Medulla oblongata (tissue), 1 donor: ENCODE results near the gene TMEM190.

Experiments
- DNase-seq: peaks from one replicate; pipeline ENCODE4 v3.0.0-alpha.2; 2015; ENCODE audit errors: extremely low spot score

The TMEM190 gene

DNA sequence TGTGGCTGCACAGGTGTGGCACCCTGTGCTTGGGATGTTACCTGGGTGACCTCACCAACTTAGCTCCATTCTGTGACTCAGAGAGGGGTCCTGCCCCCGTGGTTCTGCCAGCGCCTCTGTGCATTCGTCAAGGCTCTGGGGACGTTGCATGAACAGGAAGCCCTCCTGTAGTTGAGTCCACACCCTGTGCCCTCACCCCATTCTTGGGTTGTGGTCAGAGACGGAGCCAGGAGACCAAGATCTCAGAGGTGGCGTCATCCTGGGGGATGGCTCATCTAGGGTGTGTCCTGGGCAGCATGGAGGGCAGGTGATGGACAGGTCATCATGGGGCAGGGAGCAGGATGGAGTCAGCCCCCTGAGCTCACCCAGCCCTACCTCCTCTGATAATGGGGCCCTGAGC is 24.6 kb upstream of the TMEM190 start:
- DNase-seq: no peak

- DNase-seq: no peak
These were observed 24.0 kb upstream of the TMEM190 start for GRCh38 chr19:55352549-55353145.

- DNase-seq: no peak
These were observed 23.2 kb upstream of the TMEM190 start for GRCh38 chr19:55353356-55353802.

DNA sequence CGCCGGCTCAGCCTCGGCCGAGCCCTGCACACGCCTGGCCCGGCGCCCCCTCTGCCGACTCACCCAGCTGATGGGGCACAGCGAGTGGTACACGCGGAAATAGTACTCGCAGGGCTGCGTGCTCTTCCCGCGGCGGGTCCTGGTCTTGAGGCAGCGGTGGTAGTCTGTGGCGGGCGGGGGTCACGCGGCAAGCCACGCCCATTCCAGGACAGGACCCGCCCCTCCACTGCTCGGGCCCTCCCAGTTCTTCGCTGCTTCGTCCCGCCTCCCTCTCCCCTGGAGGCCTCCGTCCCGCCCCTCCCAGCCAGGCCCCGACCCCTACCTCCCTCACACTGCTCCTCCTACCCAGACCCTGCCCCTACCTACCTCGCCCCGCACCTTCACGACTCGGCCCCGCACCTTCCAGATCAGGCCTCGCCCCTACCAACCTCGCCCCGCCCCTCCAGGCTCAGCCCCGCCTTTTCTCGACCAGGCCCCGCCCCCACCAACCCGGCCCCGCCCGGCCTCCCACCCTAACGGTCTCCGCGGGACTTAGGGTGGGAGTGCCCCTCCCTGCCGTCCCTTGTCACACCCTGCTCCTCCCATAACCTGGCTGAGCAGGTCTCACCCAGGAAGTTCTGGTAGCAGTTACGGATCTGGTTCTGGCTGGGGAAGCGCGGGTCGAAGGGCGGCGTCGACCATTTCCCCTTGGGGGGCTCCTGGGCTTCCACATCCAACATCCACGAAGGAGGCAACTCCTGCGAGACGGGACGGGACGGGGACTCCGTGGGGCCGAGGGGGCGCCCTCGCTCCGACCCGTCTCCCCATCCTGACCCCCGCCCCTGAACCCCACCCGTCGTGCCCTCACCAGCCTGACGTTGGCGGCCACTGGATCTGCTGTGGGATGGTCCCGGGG is 22.6 kb upstream of the TMEM190 start:
- peak; percentile 7 for DNase-seq

DNA sequence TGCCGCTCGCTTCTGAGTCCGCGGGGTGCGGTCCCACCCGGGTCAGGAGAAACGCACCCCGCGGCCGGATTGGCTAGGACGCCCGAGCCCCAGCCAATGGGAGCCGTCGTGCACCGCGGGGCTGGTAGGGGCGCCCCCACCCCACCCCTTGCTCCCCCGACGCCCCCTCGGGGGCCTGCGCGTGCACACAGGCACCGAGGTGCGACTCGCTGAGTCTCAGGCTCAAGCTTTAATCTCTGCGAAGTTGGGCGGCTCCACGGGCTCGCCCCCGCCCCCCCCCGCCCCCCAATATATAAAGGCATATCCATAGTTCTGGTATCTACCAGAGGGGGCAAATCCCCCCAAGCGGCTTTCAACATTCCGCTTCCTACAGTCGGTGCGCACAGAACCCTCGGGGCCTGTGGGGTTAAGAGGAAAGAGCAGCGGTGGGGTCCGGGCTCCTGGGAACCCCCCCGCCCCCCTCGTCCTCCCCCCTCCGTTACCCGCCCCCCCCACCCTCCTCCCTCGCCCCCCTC is 21.9 kb upstream of the TMEM190 start, which contains the start of gene COX6B2:
Gene COX6B2 (minus strand): TSS at position 22 of the 515 bp plus-strand sequence. CDS start 198 bp downstream, outside the sequence.
- no peak for DNase-seq

GRCh38 chr19:55355213-55355821 is 21.3 kb upstream of the TMEM190 start:
- no peak for DNase-seq

GRCh38 chr19:55358493-55358892 is 18.1 kb upstream of the TMEM190 start:
- DNase-seq: no peak

DNA sequence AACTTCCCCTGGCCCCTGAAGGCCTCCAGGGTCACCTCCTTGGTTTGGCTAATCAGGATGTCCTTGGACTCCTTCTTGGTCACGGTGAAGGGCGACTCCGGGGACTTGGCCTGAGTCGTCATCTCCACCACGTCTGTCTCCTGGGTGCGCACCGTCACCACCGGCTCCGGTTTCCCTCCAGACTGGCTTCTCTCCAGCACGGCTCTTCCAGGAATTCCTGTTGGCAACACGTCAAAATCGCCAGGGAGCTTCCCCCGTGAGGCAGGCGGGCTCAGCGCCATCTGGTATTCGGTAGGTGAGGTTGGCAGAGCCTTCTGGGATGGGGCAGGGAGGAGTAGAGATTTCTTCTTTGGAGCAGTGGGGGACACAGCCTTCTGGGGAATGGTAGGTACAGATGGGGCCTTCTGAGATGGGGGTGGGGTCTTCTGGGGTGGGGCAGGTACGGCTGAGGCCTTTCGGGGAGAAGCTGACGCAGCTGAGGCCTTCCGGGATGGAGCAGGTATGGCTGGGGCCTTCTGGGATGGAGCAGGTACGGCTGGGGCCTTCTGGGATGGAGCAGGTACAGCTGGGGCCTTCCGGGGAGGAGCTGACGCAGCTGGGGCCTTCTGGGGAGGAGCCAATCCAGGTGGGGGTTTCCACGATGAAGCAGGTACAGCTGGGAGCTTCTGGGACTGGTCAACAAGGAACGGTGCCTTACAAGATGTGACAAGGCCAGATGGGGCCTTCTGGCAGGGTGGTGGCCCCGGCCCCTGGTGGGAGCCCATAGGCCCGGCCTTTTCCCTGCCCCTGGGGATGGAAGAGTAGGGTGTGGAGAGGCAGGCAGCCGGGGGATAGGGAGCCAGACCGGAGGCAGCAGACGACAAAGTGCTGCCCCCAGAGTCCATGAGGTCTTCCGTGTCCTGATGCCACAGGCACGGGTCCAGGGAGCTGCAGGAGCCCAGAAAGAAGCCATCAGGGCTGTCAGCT is 17.4 kb upstream of the TMEM190 start:
- no peak for DNase-seq

DNA sequence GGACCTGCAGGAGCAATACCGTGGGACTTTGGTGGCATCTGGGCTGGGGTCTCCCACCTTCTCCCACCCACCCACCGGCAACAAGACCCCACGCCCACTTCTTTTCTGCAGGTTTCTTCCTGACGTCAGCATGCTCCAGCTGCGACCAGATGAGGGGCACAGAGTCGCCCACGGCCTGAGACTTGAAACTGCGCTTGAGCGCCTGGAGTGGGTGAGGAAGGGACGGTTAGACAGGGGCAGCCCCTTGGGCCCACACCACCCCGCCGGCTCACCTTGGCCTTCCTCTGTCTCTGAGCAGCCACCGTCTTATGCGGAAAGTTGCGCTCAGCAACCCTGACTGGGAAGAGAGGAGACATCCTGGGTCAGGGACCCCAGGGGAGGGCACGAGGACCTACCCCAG is 15.7 kb upstream of the TMEM190 start:
- DNase-seq: no peak

DNA sequence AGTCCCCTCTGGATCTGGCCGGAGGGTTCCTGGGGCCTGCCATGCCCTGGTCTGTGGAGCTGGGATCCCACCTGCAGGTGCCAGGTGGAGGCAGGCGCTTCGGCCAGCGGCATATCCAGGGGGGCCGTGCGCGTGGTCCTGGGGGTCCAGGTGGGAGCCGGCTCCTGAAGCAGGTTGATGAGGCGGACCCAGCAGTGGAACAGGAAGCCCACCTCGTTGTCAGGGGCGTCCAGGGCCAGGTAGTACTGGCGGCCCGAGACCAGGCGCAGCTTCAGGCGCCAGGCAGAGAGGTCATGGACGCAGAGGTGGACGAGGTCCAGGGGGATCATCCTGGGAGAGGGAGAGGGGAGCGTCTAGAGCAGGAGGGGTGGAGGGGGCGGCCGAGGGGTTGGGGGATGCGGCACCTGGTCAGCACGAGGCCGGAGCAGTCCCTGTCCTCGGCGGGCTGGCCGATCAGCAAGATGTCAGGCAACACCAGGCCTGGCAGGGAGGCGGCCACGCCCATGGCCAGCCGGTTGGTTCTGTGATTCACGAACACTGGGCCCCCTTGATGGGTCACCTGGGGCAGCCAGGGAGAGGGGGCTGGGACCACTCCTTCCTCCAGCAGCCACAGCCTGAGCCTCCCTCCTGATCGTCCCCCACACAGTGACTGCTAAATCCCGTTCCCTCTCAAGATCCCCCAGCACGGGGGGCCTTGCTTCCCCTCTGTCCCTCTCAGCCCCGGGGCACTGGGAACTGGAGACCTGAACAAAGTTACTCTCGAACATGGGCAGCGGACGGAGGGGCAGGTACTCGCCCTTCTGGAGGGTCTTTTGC is 14.2 kb upstream of the TMEM190 start:
- DNase-seq: no peak

DNA sequence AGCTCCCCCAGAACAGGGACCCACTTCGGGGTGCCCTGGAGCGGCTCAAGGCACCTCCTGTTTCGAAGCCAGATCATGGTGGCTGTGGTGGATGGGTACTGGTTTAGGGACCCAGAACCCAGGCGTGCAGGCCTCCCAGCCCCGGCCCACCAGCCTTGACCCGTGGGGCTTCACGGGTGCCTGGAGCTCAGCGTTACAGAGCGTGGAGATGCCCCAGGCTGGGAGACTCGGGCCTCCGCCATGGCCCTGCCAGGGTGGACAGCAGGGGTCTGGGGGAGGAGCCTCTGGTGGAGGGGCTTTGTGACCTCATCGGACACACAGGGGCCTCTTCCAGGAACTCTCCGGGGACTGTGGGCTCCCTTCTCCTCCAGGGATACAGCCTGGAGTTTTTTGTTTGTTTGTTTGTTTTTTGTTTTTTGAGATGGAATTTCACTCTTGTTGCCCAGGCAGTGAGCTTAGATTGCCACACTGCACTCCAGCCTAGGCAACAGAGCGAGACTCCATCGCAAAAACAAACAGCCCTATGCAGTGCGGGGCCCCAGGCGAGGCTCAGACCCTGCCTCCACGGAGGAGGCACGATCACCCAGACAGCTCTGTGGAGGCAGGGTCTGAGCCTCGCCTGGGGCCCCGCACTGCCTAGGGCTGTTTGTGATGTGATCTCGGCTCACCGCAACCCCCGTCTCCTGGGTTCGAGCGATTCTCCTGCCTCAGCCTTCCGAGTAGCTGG is 13.5 kb upstream of the TMEM190 start, which contains the start of gene GARIN5B:
Gene GARIN5B (minus strand): TSS at position 271 of the 727 bp plus-strand sequence. CDS start 194 bp downstream, at position 77.
- no peak for DNase-seq

- no peak for DNase-seq
These were observed 11.4 kb upstream of the TMEM190 start for GRCh38 chr19:55365245-55365644.

DNA sequence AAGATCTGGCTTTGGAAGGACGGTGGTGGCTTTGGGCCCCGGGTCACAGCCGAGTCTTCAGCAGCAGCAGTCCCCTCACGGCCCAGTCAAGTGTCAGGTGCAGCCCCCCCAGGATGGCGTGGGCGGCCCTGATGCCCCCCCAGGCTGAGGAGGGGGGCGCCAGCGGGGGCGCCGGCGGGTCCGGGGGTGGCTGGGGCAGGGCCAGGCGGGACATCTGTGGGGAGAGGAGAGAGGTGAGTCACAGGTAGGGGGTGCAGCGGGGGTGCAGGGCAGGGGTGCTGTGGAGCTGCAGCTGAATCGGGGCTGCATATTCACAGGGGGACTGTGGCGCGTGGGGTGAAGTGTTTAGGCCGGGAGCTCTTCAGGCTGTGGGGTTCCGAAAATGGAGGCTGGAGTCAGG is 10.7 kb upstream of the TMEM190 start:
- no peak for DNase-seq

- no peak for DNase-seq
These were observed 9.8 kb upstream of the TMEM190 start for GRCh38 chr19:55366790-55367189.

- DNase-seq: no peak
These were observed 8.5 kb upstream of the TMEM190 start for GRCh38 chr19:55368106-55368505.

GRCh38 chr19:55368701-55369563 is 7.7 kb upstream of the TMEM190 start:
- DNase-seq: no peak

- no peak for DNase-seq
These were observed 6.8 kb upstream of the TMEM190 start for GRCh38 chr19:55369653-55370304.
